Stimulated activated CD4-positive, alpha-beta T cell treated with anti-CD3 and anti-CD28 coated beads, Interleukin-12 subunit alpha, Interleukin-12 subunit beta, amount 100 ng/mL, for 48 hours (primary cell): ENCODE results near the gene LANCL1.

Experiments
- DNase-seq, 3 donors: peaks; one replicate each; pipeline ENCODE4 v3.0.0-alpha.2; 2020; ENCODE audit warnings: low read depth in 2 of 3, low spot score in 1 of 3

The LANCL1 gene

DNA sequence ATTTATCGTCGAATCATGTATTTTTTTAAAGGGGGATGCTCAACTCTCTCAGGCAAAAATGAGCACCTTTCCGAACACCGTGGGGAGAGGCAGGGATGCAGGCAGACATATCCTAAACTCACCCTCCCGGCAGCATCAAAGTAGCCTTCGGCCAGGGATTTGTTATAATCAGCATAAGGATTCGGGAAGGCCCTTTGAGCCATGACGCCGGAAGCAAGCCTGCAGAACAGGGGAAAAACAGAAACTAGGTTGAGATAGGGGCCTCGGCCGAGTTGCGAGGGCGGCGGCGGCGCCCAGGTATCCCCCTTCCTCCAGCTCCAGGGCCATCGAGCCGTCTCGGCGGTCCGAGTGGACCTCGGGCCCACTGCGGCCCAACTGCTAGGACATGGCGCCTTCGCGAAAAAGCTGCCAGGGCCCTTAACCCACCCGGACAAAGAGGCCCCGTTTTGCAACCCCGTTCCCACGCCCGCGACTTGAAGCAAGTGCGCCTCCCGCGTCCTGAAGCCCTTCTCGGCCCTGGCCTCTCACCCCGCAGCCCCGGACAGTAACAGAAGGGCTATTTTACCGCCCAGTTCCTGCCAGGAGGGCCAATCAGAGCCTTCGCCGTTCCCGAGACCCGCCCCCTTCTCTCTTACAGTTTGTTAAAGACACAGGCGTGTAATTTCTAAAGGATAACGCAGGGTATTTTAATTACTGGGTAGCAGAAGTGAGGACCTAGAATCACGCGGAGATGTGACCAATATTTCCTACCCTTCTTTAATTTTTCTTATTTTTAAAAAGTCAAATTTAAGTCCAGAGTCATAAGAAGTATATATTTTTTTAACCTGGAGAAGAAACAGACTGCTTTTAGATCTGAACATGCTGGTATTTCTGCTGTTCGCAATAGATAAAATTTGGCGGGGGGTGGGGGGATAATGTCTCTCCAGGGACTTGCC is at the start of gene LANCL1:
TSS of gene LANCL1 (minus strand) at position 566 of the 935 bp plus-strand sequence. CDS start at position 203, 363 bp downstream.
- DNase-seq: peak; percentile 69 to 79 (median 76)

- DNase-seq: no peak
Observed at GRCh38 chr2:210524533-210524932, 48.0 kb upstream of the LANCL1 start.

GRCh38 chr2:210523650-210524289 is 47.2 kb upstream of the LANCL1 start:
- no peak for DNase-seq

- no peak for DNase-seq
Observed at GRCh38 chr2:210522399-210522798, 45.8 kb upstream of the LANCL1 start.

- DNase-seq: no peak
Observed at GRCh38 chr2:210519594-210519993, 43.0 kb upstream of the LANCL1 start.

DNA sequence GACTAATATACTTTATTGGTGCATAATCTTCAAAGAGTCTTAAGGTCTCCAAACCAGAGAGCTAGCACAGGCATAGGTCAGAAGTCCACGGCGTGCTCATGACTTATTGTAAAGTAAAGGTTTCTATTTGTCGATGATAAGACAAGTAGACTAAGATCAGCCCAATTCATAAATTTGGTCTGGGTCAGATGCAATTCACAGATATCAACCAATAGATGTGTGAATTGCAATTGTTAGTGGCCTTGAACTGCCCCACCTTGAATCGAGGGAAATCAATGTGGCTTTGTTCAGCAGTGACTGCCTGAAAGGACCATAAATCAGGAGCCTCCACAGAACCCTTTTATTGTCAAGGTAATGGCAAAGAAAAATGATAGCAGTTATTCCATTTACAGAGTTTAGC is 40.7 kb upstream of the LANCL1 start:
- no peak for DNase-seq

GRCh38 chr2:210515911-210516310 is 39.4 kb upstream of the LANCL1 start:
- no peak for DNase-seq

DNA sequence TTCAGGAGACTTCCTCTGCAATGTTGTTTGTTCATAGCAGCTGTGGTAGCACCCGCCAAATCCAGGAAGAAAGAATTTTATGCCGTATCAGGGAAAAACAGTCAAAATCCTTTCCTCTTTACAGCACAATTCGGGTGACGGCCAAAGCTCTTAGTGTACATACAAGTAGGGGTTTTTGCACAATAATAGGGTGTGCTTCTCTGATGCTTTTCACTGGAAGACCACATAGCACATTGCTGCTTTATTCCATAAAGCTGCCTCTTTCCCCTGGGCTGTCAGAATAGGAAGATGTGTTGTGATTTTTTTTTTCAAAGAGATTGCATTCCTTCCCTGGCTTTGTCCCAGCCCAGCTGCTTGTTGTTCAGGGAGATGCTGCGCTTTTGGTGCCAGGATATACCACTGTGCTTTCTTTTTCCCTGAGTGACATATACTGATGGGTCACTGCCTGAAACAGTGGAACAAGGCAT is 27.2 kb upstream of the LANCL1 start:
- DNase-seq: no peak

GRCh38 chr2:210503001-210503623 is 26.6 kb upstream of the LANCL1 start:
- peak; percentile 1 to 8 (median 5) for DNase-seq

DNA sequence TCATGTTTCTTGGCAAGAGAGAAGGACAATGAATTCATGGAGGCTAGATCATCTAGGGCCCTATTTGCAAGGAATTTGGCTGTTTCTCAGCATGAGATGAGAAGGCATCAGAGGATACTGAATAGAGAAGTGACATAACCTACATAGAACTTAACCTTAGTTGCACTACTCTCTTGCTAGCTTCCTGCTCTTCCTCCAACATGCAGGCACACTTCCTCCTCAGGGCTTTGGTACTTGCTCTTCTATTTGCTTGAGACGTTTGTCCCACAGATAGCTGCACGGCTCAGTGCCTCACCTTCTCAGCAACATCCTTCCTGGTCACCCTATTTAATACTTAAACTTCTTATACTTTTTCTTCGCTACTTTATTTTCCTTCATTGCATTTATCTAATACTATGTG is 20.0 kb upstream of the LANCL1 start:
- no peak for DNase-seq

GRCh38 chr2:210493528-210493927 is 17.0 kb upstream of the LANCL1 start:
- DNase-seq: no peak

DNA sequence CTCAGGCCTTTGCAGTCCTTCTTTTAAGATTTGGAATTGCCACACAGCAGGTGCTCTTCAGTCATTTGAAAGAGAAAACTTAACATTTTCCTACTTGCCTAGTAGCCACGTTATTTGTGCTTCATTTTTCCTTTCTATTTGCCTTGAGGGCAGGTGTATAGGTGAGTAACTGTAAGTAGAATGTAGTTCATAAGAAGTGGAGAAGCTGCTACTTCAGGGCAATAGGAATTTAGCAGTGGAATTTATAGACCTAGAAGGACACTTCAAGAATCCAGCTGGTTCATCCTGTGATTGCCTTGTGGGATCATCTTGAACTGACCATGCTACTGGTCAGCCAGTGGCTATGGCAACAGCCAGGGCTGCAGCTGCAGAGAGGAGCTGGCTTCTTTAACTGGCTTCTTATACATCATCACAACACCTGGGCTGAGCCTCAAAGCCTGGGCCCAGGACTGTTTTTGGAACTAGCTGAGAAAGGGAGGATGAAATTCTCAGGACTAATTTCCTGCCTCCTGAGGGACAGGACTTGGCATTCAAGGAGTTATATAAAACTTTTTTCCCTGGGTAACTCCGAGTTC is 5.1 kb upstream of the LANCL1 start:
- no peak for DNase-seq

- no peak for DNase-seq
Observed at GRCh38 chr2:210480764-210481163, 4.2 kb upstream of the LANCL1 start.

- no peak for DNase-seq
Observed at GRCh38 chr2:210480079-210480478, 3.5 kb upstream of the LANCL1 start.

GRCh38 chr2:210478661-210479060 is 2.1 kb upstream of the LANCL1 start:
- DNase-seq: no peak

DNA sequence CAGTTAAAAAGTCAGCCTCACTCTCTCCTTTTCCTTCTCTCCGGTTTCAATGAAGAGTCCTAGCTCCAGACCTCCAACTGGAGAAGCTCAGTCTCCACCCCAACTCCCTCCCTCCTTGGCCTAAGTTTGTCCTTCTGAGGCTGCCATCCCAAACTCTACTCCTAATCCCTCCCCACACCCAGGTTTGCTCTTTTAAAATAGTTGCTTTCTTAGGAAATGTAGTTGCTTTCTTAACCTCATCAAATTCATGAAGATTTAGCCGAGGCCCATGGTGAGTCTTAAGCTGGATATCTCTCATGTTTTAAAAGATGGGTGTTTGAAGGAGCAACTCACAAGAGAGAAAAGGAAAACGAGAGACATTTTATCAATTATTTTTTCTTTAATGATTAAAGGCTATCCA is 937 bp upstream of the LANCL1 start:
- DNase-seq: peak in 1 of 3 donors; percentile 23

DNA sequence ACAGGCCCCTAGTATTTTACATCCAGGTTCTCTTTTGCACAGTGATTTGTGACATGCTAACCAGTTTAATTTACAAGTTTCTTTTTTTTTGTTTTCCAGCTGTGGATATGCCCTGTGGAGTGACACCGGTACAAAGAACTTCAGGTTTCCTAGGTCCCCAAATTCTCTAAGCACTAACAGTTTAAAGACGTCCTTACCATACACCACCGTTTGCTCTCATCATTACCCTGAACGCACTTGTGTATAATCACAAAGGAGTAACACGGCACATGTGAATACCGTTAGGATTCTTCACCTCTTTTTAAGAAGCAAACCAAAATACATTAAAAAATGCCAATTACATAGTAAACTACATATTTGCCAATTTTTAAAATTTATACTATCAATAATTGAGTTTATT is 853 bp downstream of the LANCL1 start:
- DNase-seq: no peak

DNA sequence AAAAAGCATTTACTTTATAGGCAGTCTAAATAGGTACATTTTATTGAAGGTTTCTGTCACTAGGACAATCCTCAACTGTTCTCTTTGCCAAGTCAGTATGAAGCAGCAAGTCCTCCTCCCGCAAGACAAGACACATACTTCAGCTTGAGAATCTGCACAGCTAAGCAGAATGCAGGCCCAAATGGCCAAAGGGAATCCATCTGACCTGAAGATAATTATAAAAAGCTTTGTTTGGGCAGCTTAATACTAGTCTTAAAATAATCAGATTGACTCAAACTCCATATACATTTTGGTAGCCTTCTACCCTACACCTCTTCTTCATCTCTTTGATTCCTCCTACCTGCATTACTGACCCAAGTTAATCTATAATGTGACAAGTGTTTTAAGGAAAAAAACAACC is 1.8 kb downstream of the LANCL1 start:
- DNase-seq: no peak

- DNase-seq: no peak
Observed at GRCh38 chr2:210461401-210461800, 15.2 kb downstream of the LANCL1 start.

- no peak for DNase-seq
Observed at GRCh38 chr2:210460322-210461227, 16.0 kb downstream of the LANCL1 start.
